ENCODE measurements around the gene EIF6.

DNA sequence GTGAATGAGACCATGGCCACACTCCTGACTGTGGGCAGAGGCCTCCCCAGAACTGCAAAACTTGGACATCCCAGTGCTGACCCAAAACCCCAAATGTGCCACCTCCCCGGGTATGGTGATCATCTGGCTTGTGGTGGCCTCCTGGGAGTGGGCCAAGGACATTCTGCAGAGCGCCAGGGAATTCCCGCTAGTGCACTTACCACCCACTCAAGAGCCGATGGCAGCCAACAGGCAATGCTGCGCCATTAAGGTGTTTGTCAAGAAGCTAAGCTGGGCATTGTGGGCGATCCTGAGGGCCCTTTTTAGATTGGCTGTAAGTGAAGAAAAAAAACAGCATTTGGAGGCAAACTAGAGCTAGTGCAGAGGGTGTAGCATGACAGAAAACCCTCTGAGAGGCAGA is 48.7 kb downstream of the EIF6 start:
- no peak for TF ChIP-seq MAX (CRISPR knock-in tag; IDR thresholded peaks at IDR 0.05)
- TF ChIP-seq, protein P1, sequence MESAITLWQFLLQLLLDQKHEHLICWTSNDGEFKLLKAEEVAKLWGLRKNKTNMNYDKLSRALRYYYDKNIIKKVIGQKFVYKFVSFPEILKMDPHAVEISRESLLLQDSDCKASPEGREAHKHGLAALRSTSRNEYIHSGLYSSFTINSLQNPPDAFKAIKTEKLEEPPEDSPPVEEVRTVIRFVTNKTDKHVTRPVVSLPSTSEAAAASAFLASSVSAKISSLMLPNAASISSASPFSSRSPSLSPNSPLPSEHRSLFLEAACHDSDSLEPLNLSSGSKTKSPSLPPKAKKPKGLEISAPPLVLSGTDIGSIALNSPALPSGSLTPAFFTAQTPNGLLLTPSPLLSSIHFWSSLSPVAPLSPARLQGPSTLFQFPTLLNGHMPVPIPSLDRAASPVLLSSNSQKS (CRISPR knock-in tag; IDR thresholded peaks at IDR 0.05), result no peak

All from K562 (cell line).